Measurements from ENCODE around the gene MAGI2.
"Not testable (repeated sequence)": the region's sequence is repeated elsewhere in the genome, so short reads cannot be mapped to it uniquely, and the experiment has no call there.

The MAGI2 gene

GRCh38 chr7:79071187-79071586 lies 382.3 kb downstream of the MAGI2 start:
- not testable (repeated sequence) for H3K27ac ChIP-seq (ENCODE audit: low read length); H3K36me3 ChIP-seq (ENCODE audit: control insufficient read depth in 2 of 2, insufficient read depth in 2 of 2, low read length in 2 of 2); H3K4me1 ChIP-seq (ENCODE audit: control insufficient read depth, insufficient read depth, low read length); H3K4me3 ChIP-seq (ENCODE audit: low read length in 2 of 2); H3K9me3 ChIP-seq (ENCODE audit: control insufficient read depth in 2 of 2, low read length in 2 of 2); H3K9ac ChIP-seq (ENCODE audit: low read length in 2 of 2); H3K27me3 ChIP-seq (ENCODE audit: control insufficient read depth in 1 of 2, insufficient read depth in 2 of 2, low read length in 2 of 2)

DNA sequence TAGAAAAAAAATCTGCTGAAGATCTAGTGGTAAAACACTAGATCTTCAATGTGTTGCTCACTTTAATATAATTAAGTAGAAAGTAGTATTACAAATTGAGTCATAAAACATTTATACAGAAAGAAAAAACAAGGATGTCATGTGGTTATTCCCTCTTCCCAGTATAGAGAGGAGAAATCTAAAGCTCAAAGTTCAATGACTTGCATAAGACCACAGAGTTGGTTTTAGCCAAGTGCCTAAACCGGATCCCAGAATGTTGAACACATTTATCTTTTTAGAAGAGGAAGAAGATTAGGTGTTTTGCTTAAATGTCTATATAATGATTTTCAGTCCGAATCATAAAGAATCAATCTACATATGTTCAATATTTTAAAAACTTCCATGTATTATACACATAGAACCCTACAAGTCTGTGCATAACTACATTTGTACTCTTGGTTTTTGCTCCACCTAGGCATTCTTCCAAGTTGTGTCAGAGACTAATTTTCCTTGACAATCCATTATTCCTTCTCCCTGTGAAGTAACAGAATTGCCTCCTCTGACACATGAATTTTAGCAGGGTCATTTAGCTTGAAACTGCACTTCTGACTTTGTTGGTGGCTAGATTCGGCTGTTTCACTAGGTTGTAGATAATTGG lies 389.2 kb downstream of the MAGI2 start:
- Histone ChIP-seq H3K4me1 (ENCODE audit: control insufficient read depth, insufficient read depth, low read length) (no peaks in the 10 kb centered on the region), H3K9me3 (ENCODE audit: control insufficient read depth in 2 of 2, low read length in 2 of 2) (no peaks in the 10 kb centered on the region), H3K27me3 (ENCODE audit: control insufficient read depth in 1 of 2, insufficient read depth in 2 of 2, low read length in 2 of 2) (no peaks in the 10 kb centered on the region), H3K27ac (ENCODE audit: low read length) (no peak overlapping the region), H3K4me3 (ENCODE audit: low read length in 2 of 2) (no peak overlapping the region), H3K9ac (ENCODE audit: low read length in 2 of 2) (no peak overlapping the region), H3K36me3 (ENCODE audit: control insufficient read depth in 2 of 2, insufficient read depth in 2 of 2, low read length in 2 of 2) (no peaks in the 10 kb centered on the region)

DNA sequence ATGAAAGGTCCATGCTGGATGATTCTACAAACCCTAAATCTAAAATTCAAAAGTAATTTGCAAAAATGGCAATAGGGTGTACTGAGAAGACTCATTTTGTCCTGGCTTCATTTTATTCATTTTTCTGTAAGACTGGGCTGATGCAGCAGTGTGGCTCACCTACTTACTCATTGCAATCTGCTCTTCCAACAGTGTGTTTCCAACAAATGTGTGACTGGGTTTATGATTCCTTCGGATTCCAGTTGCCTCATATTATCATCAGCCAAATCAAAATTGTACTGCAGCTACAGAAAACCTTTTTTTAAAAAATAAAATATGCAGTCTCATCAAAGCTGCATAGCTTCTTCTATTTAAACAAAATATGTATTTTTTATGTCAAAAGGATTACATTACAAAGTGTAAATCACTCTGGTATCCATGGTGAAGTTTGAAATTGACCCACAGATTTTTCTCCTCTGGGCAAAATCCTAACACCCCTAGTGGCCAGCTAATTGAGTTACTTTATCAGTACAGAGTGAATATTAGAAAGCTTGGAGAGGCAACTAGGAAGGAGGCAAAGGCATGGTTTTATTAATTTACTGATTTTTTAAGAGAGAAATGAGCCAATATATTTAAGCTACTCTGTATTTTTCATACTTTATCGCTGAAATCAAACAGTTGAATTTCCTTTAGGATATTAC lies 390.3 kb downstream of the MAGI2 start:
- Histone ChIP-seq H3K4me1 (ENCODE audit: control insufficient read depth, insufficient read depth, low read length) (no peaks in the 10 kb centered on the region), H3K36me3 (ENCODE audit: control insufficient read depth in 2 of 2, insufficient read depth in 2 of 2, low read length in 2 of 2) (no peaks in the 10 kb centered on the region), H3K27ac (ENCODE audit: low read length) (no peak overlapping the region), H3K27me3 (ENCODE audit: control insufficient read depth in 1 of 2, insufficient read depth in 2 of 2, low read length in 2 of 2) (no peaks in the 10 kb centered on the region), H3K9ac (ENCODE audit: low read length in 2 of 2) (no peak overlapping the region), H3K9me3 (ENCODE audit: control insufficient read depth in 2 of 2, low read length in 2 of 2) (no peaks in the 10 kb centered on the region), H3K4me3 (ENCODE audit: low read length in 2 of 2) (no peak overlapping the region)

GRCh38 chr7:79060498-79060897 lies 393.0 kb downstream of the MAGI2 start:
- Histone ChIP-seq H3K4me3 (ENCODE audit: low read length in 2 of 2) (no peak overlapping the region), H3K27me3 (ENCODE audit: control insufficient read depth in 1 of 2, insufficient read depth in 2 of 2, low read length in 2 of 2) (no peaks in the 10 kb centered on the region), H3K36me3 (ENCODE audit: control insufficient read depth in 2 of 2, insufficient read depth in 2 of 2, low read length in 2 of 2) (no peaks in the 10 kb centered on the region), H3K9me3 (ENCODE audit: control insufficient read depth in 2 of 2, low read length in 2 of 2) (no peaks in the 10 kb centered on the region), H3K4me1 (ENCODE audit: control insufficient read depth, insufficient read depth, low read length) (no peaks in the 10 kb centered on the region), H3K27ac (ENCODE audit: low read length) (no peak overlapping the region), H3K9ac (ENCODE audit: low read length in 2 of 2) (no peak overlapping the region)

GRCh38 chr7:79055722-79056415 lies 397.6 kb downstream of the MAGI2 start:
- Histone ChIP-seq H3K9me3 (ENCODE audit: control insufficient read depth in 2 of 2, low read length in 2 of 2) (no peaks in the 10 kb centered on the region), H3K4me1 (ENCODE audit: control insufficient read depth, insufficient read depth, low read length) (no peaks in the 10 kb centered on the region), H3K4me3 (ENCODE audit: low read length in 2 of 2) (no peak overlapping the region), H3K27me3 (ENCODE audit: control insufficient read depth in 1 of 2, insufficient read depth in 2 of 2, low read length in 2 of 2) (no peaks in the 10 kb centered on the region), H3K27ac (ENCODE audit: low read length) (no peak overlapping the region), H3K9ac (ENCODE audit: low read length in 2 of 2) (no peak overlapping the region), H3K36me3 (ENCODE audit: control insufficient read depth in 2 of 2, insufficient read depth in 2 of 2, low read length in 2 of 2) (no peaks in the 10 kb centered on the region)

DNA sequence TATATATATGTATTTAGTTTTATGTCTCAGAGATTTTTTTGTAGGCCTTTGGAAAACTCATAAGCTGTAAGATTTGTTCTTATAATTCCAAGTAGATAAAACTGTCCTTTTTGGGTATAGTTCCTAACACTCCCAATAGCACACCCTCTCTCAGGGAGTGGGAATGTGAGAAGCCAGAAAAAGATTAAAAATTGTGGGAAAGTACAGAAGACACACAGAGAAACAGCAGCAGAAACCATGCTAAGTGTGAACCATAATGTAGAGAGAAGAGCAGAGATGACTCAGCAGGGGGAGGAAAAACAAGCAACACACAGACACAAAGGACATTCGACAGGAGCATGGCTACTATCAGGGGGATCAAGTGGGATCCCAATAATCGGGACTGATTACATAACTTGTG lies 401.6 kb downstream of the MAGI2 start:
- Histone ChIP-seq H3K9ac (ENCODE audit: low read length in 2 of 2) (no peak overlapping the region), H3K36me3 (ENCODE audit: control insufficient read depth in 2 of 2, insufficient read depth in 2 of 2, low read length in 2 of 2) (no peaks in the 10 kb centered on the region), H3K27me3 (ENCODE audit: control insufficient read depth in 1 of 2, insufficient read depth in 2 of 2, low read length in 2 of 2) (no peaks in the 10 kb centered on the region), H3K27ac (ENCODE audit: low read length) (no peak overlapping the region), H3K9me3 (ENCODE audit: control insufficient read depth in 2 of 2, low read length in 2 of 2) (no peaks in the 10 kb centered on the region), H3K4me1 (ENCODE audit: control insufficient read depth, insufficient read depth, low read length) (no peaks in the 10 kb centered on the region), H3K4me3 (ENCODE audit: low read length in 2 of 2) (no peak overlapping the region)

- H3K27me3 ChIP-seq (ENCODE audit: control insufficient read depth in 1 of 2, insufficient read depth in 2 of 2, low read length in 2 of 2), result no peaks in the 10 kb centered on the region
- no peaks in the 10 kb centered on the region for H3K9me3 ChIP-seq (ENCODE audit: control insufficient read depth in 2 of 2, low read length in 2 of 2)
- no peaks in the 10 kb centered on the region for H3K36me3 ChIP-seq (ENCODE audit: control insufficient read depth in 2 of 2, insufficient read depth in 2 of 2, low read length in 2 of 2)
- no peaks in the 10 kb centered on the region for H3K4me1 ChIP-seq (ENCODE audit: control insufficient read depth, insufficient read depth, low read length)
- no peak overlapping the region for H3K27ac ChIP-seq (ENCODE audit: low read length)
- H3K9ac ChIP-seq (ENCODE audit: low read length in 2 of 2), result no peak overlapping the region
- H3K4me3 ChIP-seq (ENCODE audit: low read length in 2 of 2), result no peak overlapping the region
Observed at GRCh38 chr7:79050603-79051002, 402.9 kb downstream of the MAGI2 start.

DNA sequence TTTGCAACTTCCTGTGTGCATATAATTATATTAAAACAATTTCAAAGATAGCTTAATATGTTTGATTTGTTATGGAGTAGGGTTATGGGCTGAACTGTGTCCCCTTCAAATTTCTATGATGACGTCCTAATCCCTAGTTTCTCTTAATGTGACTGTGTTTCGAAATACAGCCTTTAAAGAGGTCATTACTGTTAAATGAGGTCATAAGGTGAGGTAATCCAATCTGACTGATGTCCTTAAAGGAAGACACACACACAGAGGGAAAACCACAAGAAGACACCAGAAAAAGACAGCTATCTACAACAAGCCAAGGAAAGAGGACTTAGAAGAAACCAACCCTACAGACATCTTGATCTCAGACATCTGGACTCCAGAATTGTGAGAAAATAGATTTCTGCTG lies 407.4 kb downstream of the MAGI2 start:
- H3K9me3 ChIP-seq (ENCODE audit: control insufficient read depth in 2 of 2, low read length in 2 of 2), result no peaks in the 10 kb centered on the region
- H3K27ac ChIP-seq (ENCODE audit: low read length), result no peak overlapping the region
- H3K4me1 ChIP-seq (ENCODE audit: control insufficient read depth, insufficient read depth, low read length), result no peaks in the 10 kb centered on the region
- no peaks in the 10 kb centered on the region for H3K36me3 ChIP-seq (ENCODE audit: control insufficient read depth in 2 of 2, insufficient read depth in 2 of 2, low read length in 2 of 2)
- no peaks in the 10 kb centered on the region for H3K27me3 ChIP-seq (ENCODE audit: control insufficient read depth in 1 of 2, insufficient read depth in 2 of 2, low read length in 2 of 2)
- no peak overlapping the region for H3K9ac ChIP-seq (ENCODE audit: low read length in 2 of 2)
- H3K4me3 ChIP-seq (ENCODE audit: low read length in 2 of 2), result no peak overlapping the region

GRCh38 chr7:79037001-79037400 lies 416.5 kb downstream of the MAGI2 start:
- H3K27me3 ChIP-seq (ENCODE audit: control insufficient read depth in 1 of 2, insufficient read depth in 2 of 2, low read length in 2 of 2), result no peaks in the 10 kb centered on the region
- no peaks in the 10 kb centered on the region for H3K4me1 ChIP-seq (ENCODE audit: control insufficient read depth, insufficient read depth, low read length)
- H3K9me3 ChIP-seq (ENCODE audit: control insufficient read depth in 2 of 2, low read length in 2 of 2), result no peaks in the 10 kb centered on the region
- no peak overlapping the region for H3K4me3 ChIP-seq (ENCODE audit: low read length in 2 of 2)
- no peak overlapping the region for H3K9ac ChIP-seq (ENCODE audit: low read length in 2 of 2)
- H3K27ac ChIP-seq (ENCODE audit: low read length), result no peak overlapping the region
- H3K36me3 ChIP-seq (ENCODE audit: control insufficient read depth in 2 of 2, insufficient read depth in 2 of 2, low read length in 2 of 2), result no peaks in the 10 kb centered on the region

DNA sequence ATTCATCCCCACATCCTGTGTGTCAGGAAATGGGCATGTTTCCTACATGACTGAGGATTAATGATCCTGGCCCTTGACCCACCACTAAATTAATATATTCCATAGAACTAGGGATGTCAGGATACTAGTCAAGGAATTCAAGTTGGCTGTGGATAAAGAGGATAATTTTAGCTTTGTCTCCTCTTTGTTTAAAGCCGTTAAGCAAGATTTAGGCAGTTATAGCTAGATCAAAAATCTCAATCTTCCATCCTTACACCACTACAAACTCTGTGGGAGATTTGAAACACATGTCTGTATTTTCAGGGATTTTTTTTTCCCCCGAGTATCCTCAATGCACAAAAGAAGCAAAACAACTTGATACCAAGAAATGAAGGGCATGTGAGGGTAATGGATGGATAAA lies 417.1 kb downstream of the MAGI2 start:
- no peaks in the 10 kb centered on the region for H3K9me3 ChIP-seq (ENCODE audit: control insufficient read depth in 2 of 2, low read length in 2 of 2)
- H3K27me3 ChIP-seq (ENCODE audit: control insufficient read depth in 1 of 2, insufficient read depth in 2 of 2, low read length in 2 of 2), result no peaks in the 10 kb centered on the region
- H3K36me3 ChIP-seq (ENCODE audit: control insufficient read depth in 2 of 2, insufficient read depth in 2 of 2, low read length in 2 of 2), result no peaks in the 10 kb centered on the region

GRCh38 chr7:79035858-79036257 lies 417.6 kb downstream of the MAGI2 start:
- Histone ChIP-seq H3K4me1 (ENCODE audit: control insufficient read depth, insufficient read depth, low read length) (no peaks in the 10 kb centered on the region), H3K9me3 (ENCODE audit: control insufficient read depth in 2 of 2, low read length in 2 of 2) (no peaks in the 10 kb centered on the region), H3K27ac (ENCODE audit: low read length) (no peak overlapping the region), H3K9ac (ENCODE audit: low read length in 2 of 2) (no peak overlapping the region), H3K27me3 (ENCODE audit: control insufficient read depth in 1 of 2, insufficient read depth in 2 of 2, low read length in 2 of 2) (no peaks in the 10 kb centered on the region), H3K36me3 (ENCODE audit: control insufficient read depth in 2 of 2, insufficient read depth in 2 of 2, low read length in 2 of 2) (no peaks in the 10 kb centered on the region), H3K4me3 (ENCODE audit: low read length in 2 of 2) (no peak overlapping the region)

More for the DNA sequence above, 417.1 kb downstream of the MAGI2 start:
- Histone ChIP-seq H3K4me1 (ENCODE audit: control insufficient read depth, insufficient read depth, low read length) (no peaks in the 10 kb centered on the region), H3K4me3 (ENCODE audit: low read length in 2 of 2) (no peak overlapping the region), H3K9ac (ENCODE audit: low read length in 2 of 2) (no peak overlapping the region), H3K27ac (ENCODE audit: low read length) (no peak overlapping the region)
